ENCODE measurements around the gene KCNIP3.

- TF ChIP-seq CTCF (IDR thresholded peaks at IDR 0.05), result no peak
- no peak for TF ChIP-seq POLR2A (IDR thresholded peaks at IDR 0.05)
Observed at GRCh38 chr2:95312543-95313201, 15.5 kb downstream of the KCNIP3 start.

Measured in vagina (tissue), 2 donors.